ENCODE data around the gene KAT7. TPM values are rescaled to one million over a fixed set of nuclear protein-coding genes. Genes with fewer than 3 reads are reported as not detected.
"Not testable (repeated sequence)": the region's sequence is repeated elsewhere in the genome, so short reads cannot be mapped to it uniquely, and the experiment has no call there.

KAT7 gene
- total RNA-seq, 1 experiment from 2014 or later, result 45.8 TPM

DNA sequence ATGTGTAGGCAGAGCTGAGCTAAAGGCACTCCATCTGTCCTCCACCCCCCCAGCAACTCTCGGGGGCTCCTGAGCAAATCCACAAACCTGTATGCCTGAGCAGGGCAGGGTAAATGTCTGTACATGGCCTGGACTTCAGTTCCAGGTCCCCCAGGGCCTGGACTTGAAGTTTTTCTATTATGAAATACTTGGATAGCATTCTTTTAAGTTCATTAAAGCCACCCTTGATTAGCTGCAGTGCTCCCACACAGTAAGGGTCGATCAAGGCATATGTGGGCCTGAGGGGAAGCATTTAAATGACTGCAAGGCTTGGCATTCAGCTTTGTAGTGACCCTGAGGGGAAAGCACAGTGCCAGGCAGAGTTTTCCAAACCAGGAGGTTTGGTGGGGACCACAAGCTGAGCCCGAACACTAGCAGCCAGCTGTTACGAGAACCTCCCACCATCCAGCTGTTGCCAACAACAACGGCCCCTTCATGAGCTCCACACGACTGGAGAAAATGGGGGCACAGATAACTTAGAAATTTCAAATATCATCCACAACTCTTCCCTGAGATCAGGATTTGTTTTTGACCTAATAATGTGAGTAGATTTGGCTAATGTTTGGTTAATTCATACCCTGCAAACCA lies 31.2 kb upstream of the KAT7 start:
- no peak overlapping the region for H3K4me2 ChIP-seq (ENCODE audit: low read depth, low read length, poor library complexity, severe bottlenecking)
- H3K36me3 ChIP-seq (ENCODE audit: insufficient read depth, low read length), result no peaks in the 10 kb centered on the region
- no peaks in the 10 kb centered on the region for H3K79me2 ChIP-seq (ENCODE audit: low read length)
- no peaks in the 10 kb centered on the region for H3K9me2 ChIP-seq (replicated peaks; ENCODE audit: insufficient read depth, low read length)
- no peak overlapping the region for H2AFZ ChIP-seq (ENCODE audit: low read length)
- no peak overlapping the region for H3K9ac ChIP-seq (ENCODE audit: low read length)
- H3K27me3 ChIP-seq (ENCODE audit: low read length), result no peaks in the 10 kb centered on the region
- no peaks in the 10 kb centered on the region for H4K20me1 ChIP-seq (ENCODE audit: insufficient read depth, low read depth, low read length)
- no peaks in the 10 kb centered on the region for H3K9me3 ChIP-seq (ENCODE audit: low read length)
- no peak overlapping the region for H3K27ac ChIP-seq (ENCODE audit: low read length)
- peaks cover 21% of the 10 kb centered on the region for H3K4me1 ChIP-seq (ENCODE audit: low read length)
- no peak for DNase-seq
- no peak overlapping the region for H3K4me3 ChIP-seq (ENCODE audit: low read length)

DNA sequence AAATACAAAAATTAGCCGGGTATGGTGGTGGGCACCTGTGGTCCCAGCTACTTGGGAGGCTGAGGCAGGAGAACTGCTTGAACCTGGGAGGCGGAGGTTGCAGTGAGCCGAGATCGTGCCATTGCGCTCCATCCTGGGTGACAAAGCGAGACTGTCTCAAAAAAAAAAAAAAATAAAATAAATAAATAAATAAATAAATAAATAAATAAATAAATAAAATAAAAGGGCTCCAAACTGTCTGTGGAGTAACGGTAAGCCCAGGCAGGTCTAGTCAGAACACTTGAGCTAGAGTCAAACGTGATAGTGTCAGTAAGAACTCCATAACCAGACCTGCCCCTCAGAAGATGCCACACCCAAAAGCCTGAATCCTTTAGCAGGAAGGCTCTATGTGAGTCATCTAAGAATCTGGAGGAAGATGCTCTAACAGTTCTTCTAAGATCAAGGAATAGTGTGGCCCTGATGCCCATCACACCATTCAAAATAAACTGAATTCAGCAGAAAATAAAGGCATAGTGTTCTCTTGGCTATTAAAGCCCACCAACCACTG lies 29.9 kb upstream of the KAT7 start:
- H3K4me3 ChIP-seq (ENCODE audit: low read length); H3K9me2 ChIP-seq (replicated peaks; ENCODE audit: insufficient read depth, low read length); DNase-seq; H3K9ac ChIP-seq (ENCODE audit: low read length); H3K36me3 ChIP-seq (ENCODE audit: insufficient read depth, low read length); H3K27me3 ChIP-seq (ENCODE audit: low read length); H3K9me3 ChIP-seq (ENCODE audit: low read length); H2AFZ ChIP-seq (ENCODE audit: low read length); H4K20me1 ChIP-seq (ENCODE audit: insufficient read depth, low read depth, low read length); H3K27ac ChIP-seq (ENCODE audit: low read length); H3K79me2 ChIP-seq (ENCODE audit: low read length); H3K4me2 ChIP-seq (ENCODE audit: low read depth, low read length, poor library complexity, severe bottlenecking): not testable (repeated sequence)
- peaks cover 21% of the 10 kb centered on the region for H3K4me1 ChIP-seq (ENCODE audit: low read length)

GRCh38 chr17:49759203-49759602 lies 29.3 kb upstream of the KAT7 start:
- H4K20me1 ChIP-seq (ENCODE audit: insufficient read depth, low read depth, low read length), result no peaks in the 10 kb centered on the region
- H3K4me2 ChIP-seq (ENCODE audit: low read depth, low read length, poor library complexity, severe bottlenecking), result no peak overlapping the region

GRCh38 chr17:49760296-49760695 lies 28.2 kb upstream of the KAT7 start:
- DNase-seq, result no peak
- H2AFZ ChIP-seq (ENCODE audit: low read length), result no peak overlapping the region
- H3K4me2 ChIP-seq (ENCODE audit: low read depth, low read length, poor library complexity, severe bottlenecking), result no peak overlapping the region
- H3K4me1 ChIP-seq (ENCODE audit: low read length), result peaks cover 21% of the 10 kb centered on the region
- H3K36me3 ChIP-seq (ENCODE audit: insufficient read depth, low read length), result no peaks in the 10 kb centered on the region
- no peaks in the 10 kb centered on the region for H3K27me3 ChIP-seq (ENCODE audit: low read length)
- H3K79me2 ChIP-seq (ENCODE audit: low read length), result no peaks in the 10 kb centered on the region
- no peaks in the 10 kb centered on the region for H3K9me2 ChIP-seq (replicated peaks; ENCODE audit: insufficient read depth, low read length)
- H4K20me1 ChIP-seq (ENCODE audit: insufficient read depth, low read depth, low read length), result no peaks in the 10 kb centered on the region
- H3K4me3 ChIP-seq (ENCODE audit: low read length), result no peak overlapping the region
- no peak overlapping the region for H3K9ac ChIP-seq (ENCODE audit: low read length)
- H3K9me3 ChIP-seq (ENCODE audit: low read length), result no peaks in the 10 kb centered on the region
- no peak overlapping the region for H3K27ac ChIP-seq (ENCODE audit: low read length)

More at GRCh38 chr17:49759203-49759602, 29.3 kb upstream of the KAT7 start:
- no peaks in the 10 kb centered on the region for H3K36me3 ChIP-seq (ENCODE audit: insufficient read depth, low read length)
- no peak overlapping the region for H3K27ac ChIP-seq (ENCODE audit: low read length)
- peaks cover 21% of the 10 kb centered on the region for H3K4me1 ChIP-seq (ENCODE audit: low read length)
- no peak overlapping the region for H3K4me3 ChIP-seq (ENCODE audit: low read length)
- no peaks in the 10 kb centered on the region for H3K79me2 ChIP-seq (ENCODE audit: low read length)
- no peaks in the 10 kb centered on the region for H3K9me2 ChIP-seq (replicated peaks; ENCODE audit: insufficient read depth, low read length)
- H3K27me3 ChIP-seq (ENCODE audit: low read length), result no peaks in the 10 kb centered on the region
- DNase-seq, result no peak
- no peaks in the 10 kb centered on the region for H3K9me3 ChIP-seq (ENCODE audit: low read length)
- no peak overlapping the region for H3K9ac ChIP-seq (ENCODE audit: low read length)
- H2AFZ ChIP-seq (ENCODE audit: low read length), result no peak overlapping the region

DNA sequence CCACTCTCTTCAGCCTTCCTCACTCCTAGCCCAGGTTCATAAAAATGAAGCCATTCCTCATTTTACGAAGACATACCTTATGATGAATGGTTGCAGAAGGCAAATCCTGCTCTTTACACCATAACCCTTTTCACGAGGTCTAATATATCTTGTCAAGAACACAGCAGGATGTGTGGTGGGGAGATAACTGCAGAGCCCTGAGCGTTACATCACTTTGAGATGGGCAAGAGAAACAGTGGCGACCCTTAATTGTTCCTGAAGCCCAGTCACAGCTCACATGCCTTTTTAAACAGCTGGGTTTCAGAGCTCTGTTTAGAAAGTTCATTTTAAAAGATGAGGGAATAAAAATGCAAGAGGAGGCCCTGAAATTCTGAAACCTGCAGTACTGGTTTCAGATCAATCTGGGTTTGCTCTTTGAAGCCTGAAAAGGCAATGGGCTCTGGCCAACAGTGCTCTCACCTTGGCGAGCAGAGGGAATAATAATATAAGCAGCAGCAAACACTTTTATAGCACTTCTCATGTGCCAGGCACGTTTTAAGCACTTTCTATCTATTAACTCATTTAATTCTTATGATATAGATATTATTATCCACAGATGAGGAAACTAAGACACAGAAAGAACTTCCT lies 27.4 kb upstream of the KAT7 start:
- Histone ChIP-seq H3K4me3 (ENCODE audit: low read length) (no peak overlapping the region), H3K36me3 (ENCODE audit: insufficient read depth, low read length) (no peaks in the 10 kb centered on the region), H3K79me2 (ENCODE audit: low read length) (no peaks in the 10 kb centered on the region), H3K9ac (ENCODE audit: low read length) (no peak overlapping the region), H3K4me1 (ENCODE audit: low read length) (peaks cover 21% of the 10 kb centered on the region), H4K20me1 (ENCODE audit: insufficient read depth, low read depth, low read length) (no peaks in the 10 kb centered on the region), H3K27ac (ENCODE audit: low read length) (no peak overlapping the region), H3K27me3 (ENCODE audit: low read length) (no peaks in the 10 kb centered on the region), H2AFZ (ENCODE audit: low read length) (no peak overlapping the region), H3K4me2 (ENCODE audit: low read depth, low read length, poor library complexity, severe bottlenecking) (no peak overlapping the region), H3K9me2 (replicated peaks; ENCODE audit: insufficient read depth, low read length) (no peaks in the 10 kb centered on the region), H3K9me3 (ENCODE audit: low read length) (no peaks in the 10 kb centered on the region)
- no peak for DNase-seq

- H3K9me3 ChIP-seq (ENCODE audit: low read length), result no peaks in the 10 kb centered on the region
- no peak for DNase-seq
- H3K27ac ChIP-seq (ENCODE audit: low read length), result no peak overlapping the region
- H3K79me2 ChIP-seq (ENCODE audit: low read length), result no peaks in the 10 kb centered on the region
- H3K36me3 ChIP-seq (ENCODE audit: insufficient read depth, low read length), result no peaks in the 10 kb centered on the region
- H3K4me1 ChIP-seq (ENCODE audit: low read length), result peaks cover 21% of the 10 kb centered on the region
- H3K4me2 ChIP-seq (ENCODE audit: low read depth, low read length, poor library complexity, severe bottlenecking), result no peak overlapping the region
- no peak overlapping the region for H3K9ac ChIP-seq (ENCODE audit: low read length)
- no peaks in the 10 kb centered on the region for H3K9me2 ChIP-seq (replicated peaks; ENCODE audit: insufficient read depth, low read length)
- no peak overlapping the region for H2AFZ ChIP-seq (ENCODE audit: low read length)
- H4K20me1 ChIP-seq (ENCODE audit: insufficient read depth, low read depth, low read length), result no peaks in the 10 kb centered on the region
- no peaks in the 10 kb centered on the region for H3K27me3 ChIP-seq (ENCODE audit: low read length)
- H3K4me3 ChIP-seq (ENCODE audit: low read length), result no peak overlapping the region
These were observed 26.1 kb upstream of the KAT7 start for GRCh38 chr17:49762151-49762941.

GRCh38 chr17:49763735-49764558 lies 24.5 kb upstream of the KAT7 start, which contains the start of gene FAM117A:
Gene FAM117A (minus strand): TSS chr17:49764131. CDS start chr17:49764087, 44 bp downstream.
- no peak within 1 kb of the TSS for H3K9ac ChIP-seq (ENCODE audit: low read length)
- no peak within 1 kb of the TSS for H2AFZ ChIP-seq (ENCODE audit: low read length)
- no peak for DNase-seq

More at GRCh38 chr17:49763735-49764558, 24.5 kb upstream of the KAT7 start, which contains the start of gene FAM117A:
- Histone ChIP-seq H3K4me3 (ENCODE audit: low read length) (no peak within 1 kb of the TSS), H3K27me3 (ENCODE audit: low read length) (no peaks in the 10 kb centered on the region), H3K9me3 (ENCODE audit: low read length) (no peaks in the 10 kb centered on the region), H3K27ac (ENCODE audit: low read length) (no peak within 1 kb of the TSS), H3K4me1 (ENCODE audit: low read length) (peaks cover 21% of the 10 kb centered on the region), H3K36me3 (ENCODE audit: insufficient read depth, low read length) (no peaks in the 10 kb centered on the region), H4K20me1 (ENCODE audit: insufficient read depth, low read depth, low read length) (no peaks in the 10 kb centered on the region), H3K4me2 (ENCODE audit: low read depth, low read length, poor library complexity, severe bottlenecking) (no peak within 1 kb of the TSS), H3K79me2 (ENCODE audit: low read length) (no peaks in the 10 kb centered on the region), H3K9me2 (replicated peaks; ENCODE audit: insufficient read depth, low read length) (no peaks in the 10 kb centered on the region)

All from Karpas-422 (cell line).